Neural progenitor cell (in vitro differentiated cells): ENCODE measurements around the gene CRIP2.

Experiments
- EZH2phosphoT487 ChIP-seq: fragments of 200-600 bp; sonication (generic); IDR thresholded peaks from 2 replicates; pipeline ENCODE4 v1.6.1; 2017; ENCODE audit warnings: antibody characterized with exemption
- TF ChIP-seq, protein P1 (sequence below): fragments of 200-600 bp; sonication (generic); IDR thresholded peaks from 2 replicates; pipeline ENCODE4 v1.5.1; 2017; ENCODE audit warnings: antibody characterized with exemption, mild to moderate bottlenecking

DNA sequence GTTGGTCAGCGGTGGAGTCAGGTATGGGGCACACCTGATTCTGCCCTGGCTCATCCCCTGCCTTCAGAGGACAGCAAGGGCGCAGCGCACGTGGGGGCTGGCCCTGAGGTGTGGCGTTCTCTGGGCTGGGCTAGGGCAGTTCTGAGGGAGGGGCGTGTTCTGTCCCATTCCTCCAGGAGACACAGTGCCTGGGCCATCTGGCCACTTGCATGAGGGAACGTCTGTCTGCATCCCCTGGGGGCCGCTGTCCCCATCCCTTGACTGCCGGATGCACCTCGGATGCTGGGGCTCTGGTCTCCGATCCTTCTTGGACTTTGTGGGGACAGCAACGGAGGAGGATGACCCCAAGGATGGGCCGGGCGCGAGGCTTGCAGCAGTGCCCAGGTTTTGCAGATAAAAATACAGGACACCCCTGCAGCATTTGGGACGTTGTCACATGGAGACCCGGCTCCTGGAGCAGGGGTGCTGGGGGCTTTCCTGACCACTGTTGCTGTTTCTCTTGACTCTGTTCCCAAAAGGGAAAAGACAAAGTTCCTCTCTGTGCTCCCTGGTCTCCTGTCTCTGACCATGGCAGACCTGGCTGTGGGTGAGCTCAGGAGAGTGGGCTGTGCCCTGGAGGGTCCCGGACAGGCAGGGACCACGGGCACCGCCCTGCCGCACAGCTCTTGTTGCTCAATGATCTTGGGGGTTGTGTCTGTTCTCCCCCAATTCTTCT, 48.0 kb upstream of the CRIP2 start:
- TF ChIP-seq EZH2phosphoT487, result no peak
- TF ChIP-seq, protein P1, sequence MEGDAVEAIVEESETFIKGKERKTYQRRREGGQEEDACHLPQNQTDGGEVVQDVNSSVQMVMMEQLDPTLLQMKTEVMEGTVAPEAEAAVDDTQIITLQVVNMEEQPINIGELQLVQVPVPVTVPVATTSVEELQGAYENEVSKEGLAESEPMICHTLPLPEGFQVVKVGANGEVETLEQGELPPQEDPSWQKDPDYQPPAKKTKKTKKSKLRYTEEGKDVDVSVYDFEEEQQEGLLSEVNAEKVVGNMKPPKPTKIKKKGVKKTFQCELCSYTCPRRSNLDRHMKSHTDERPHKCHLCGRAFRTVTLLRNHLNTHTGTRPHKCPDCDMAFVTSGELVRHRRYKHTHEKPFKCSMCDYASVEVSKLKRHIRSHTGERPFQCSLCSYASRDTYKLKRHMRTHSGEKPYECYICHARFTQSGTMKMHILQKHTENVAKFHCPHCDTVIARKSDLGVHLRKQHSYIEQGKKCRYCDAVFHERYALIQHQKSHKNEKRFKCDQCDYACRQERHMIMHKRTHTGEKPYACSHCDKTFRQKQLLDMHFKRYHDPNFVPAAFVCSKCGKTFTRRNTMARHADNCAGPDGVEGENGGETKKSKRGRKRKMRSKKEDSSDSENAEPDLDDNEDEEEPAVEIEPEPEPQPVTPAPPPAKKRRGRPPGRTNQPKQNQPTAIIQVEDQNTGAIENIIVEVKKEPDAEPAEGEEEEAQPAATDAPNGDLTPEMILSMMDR, result no peak
